Measurements from ENCODE around the gene AMY2B. TPM values are rescaled to one million over a fixed set of nuclear protein-coding genes. Genes with fewer than 3 reads are reported as not detected.

AMY2B gene
- total and polyA plus RNA-seq, 2 donors (not counting 1 experiment from before 2014, with no cell fraction given) = 32.6 to 43.8 TPM

Other genes with a start within 250 kb of the AMY2B start
- 82.6 and 83.6 TPM in 2 replicates for gene RNPC3, start 45.9 kb upstream of the AMY2B start, total RNA-seq
- gene RNPC3, start 45.9 kb upstream of the AMY2B start, polyA plus RNA-seq = 32.0 and 35.0 TPM in 2 replicates
- not detected in 2 replicates for gene AMY2A, start 45.8 kb downstream of the AMY2B start, total RNA-seq
- not detected in 2 replicates for gene AMY2A, start 45.8 kb downstream of the AMY2B start, polyA plus RNA-seq
- gene AMY1A, start 84.2 kb downstream of the AMY2B start, total RNA-seq = not detected in 2 replicates
- not detected in 2 replicates for gene AMY1A, start 84.2 kb downstream of the AMY2B start, polyA plus RNA-seq
- not detected in 2 replicates for gene AMY1B, start 124.6 kb downstream of the AMY2B start, total RNA-seq
- 0.16 TPM in 1 of 2 replicates, not detected in the other for gene AMY1B, start 124.6 kb downstream of the AMY2B start, polyA plus RNA-seq
- gene AMY1C, start 178.3 kb downstream of the AMY2B start, total RNA-seq = not detected in 2 replicates
- not detected in 2 replicates for gene AMY1C, start 178.3 kb downstream of the AMY2B start, polyA plus RNA-seq